Measurements from ENCODE around the gene NFE2L3.

GRCh38 chr7:26186364-26187311 is 34.6 kb downstream of the NFE2L3 start:
- TF ChIP-seq CTCF (IDR thresholded peaks at IDR 0.05) (no peak), POLR2A (IDR thresholded peaks at IDR 0.05) (no peak)
